Activated CD4-positive, alpha-beta T cell treated with anti-CD3 and anti-CD28 coated beads for 36 hours (primary cell): ENCODE results near the gene KLF3. TPM values are rescaled to one million over a fixed set of nuclear protein-coding genes. Genes with fewer than 3 reads are reported as not detected.

Experiments
- ATAC-seq: fragments of 200-7000 bp; cut with Tn5 transposase; one replicate; pipeline ENCODE4 v1.10.0; 2021; ENCODE audit warnings: mild to moderate bottlenecking, moderate library complexity
- CTCF ChIA-PET: fragments of 350-600 bp; sonication (Branson Sonifier 250); formaldehyde crosslinking; loops from one replicate; lab custom pipeline; 2021; ENCODE audit warnings: antibody characterized with exemption; lab: Charles Lee
- POLR2A ChIA-PET: fragments of 350-600 bp; sonication (Branson Sonifier 250); formaldehyde crosslinking; loops from one replicate; lab custom pipeline; 2021; ENCODE audit warnings: antibody characterized with exemption, inconsistent platforms; lab: Charles Lee
- DNase-seq: peaks from one replicate; pipeline ENCODE4 v3.0.0-alpha.2; 2020
- H3K27ac Mint-ChIP-seq: one replicate; pipeline ENCODE4 v1.8.0; 2021; ENCODE audit warnings: mixed read lengths
- H3K27me3 Mint-ChIP-seq: one replicate; pipeline ENCODE4 v1.8.0; 2021; ENCODE audit warnings: mixed read lengths
- H3K36me3 Mint-ChIP-seq: one replicate; pipeline ENCODE4 v1.8.0; 2021; ENCODE audit warnings: low read depth, mixed read lengths
- H3K4me1 Mint-ChIP-seq: one replicate; pipeline ENCODE4 v1.8.0; 2021; ENCODE audit warnings: mixed read lengths
- H3K4me3 Mint-ChIP-seq: one replicate; pipeline ENCODE4 v1.8.0; 2021; ENCODE audit warnings: mild to moderate bottlenecking, moderate library complexity, mixed read lengths
- H3K9me3 Mint-ChIP-seq: one replicate; pipeline ENCODE4 v1.8.0; 2021; ENCODE audit warnings: low read depth, mixed read lengths
- intact Hi-C, 2 experiments: fragments of 100-400 bp; cut with DNase I in 1 of 2; cut with micrococcal nuclease in 1 of 2; formaldehyde crosslinking; loops; one replicate each; pipeline versions ENCODE4 v1.14.2 to v1.15.1; 2022 to 2024; cut with DNase I, micrococcal nuclease
- total RNA-seq, 2 experiments: library from RNA; stranded (reverse); gene quantifications; one replicate each; pipeline ENCODE4 v1.2.3, GENCODE V29; 2021

Gene KLF3
- total RNA-seq, 2 experiments from 2014 or later, result 6.1 to 6.2 TPM

- CTCF ChIA-PET, result interaction anchor here (1.3 kb wide), 1 partner anchor 21 kb away, joined by 3 read pairs; no protein-coding TSS in a partner anchor
Observed at GRCh38 chr4:38695809-38696208, 31.8 kb downstream of the KLF3 start.

GRCh38 chr4:38696697-38697096 is 32.7 kb downstream of the KLF3 start:
- Mint-ChIP-seq H3K4me3 (no peak overlapping the region), H3K9me3 (no peaks in the 10 kb centered on the region), H3K27me3 (no peaks in the 10 kb centered on the region), H3K36me3 (peaks cover 35% of the 10 kb centered on the region), H3K4me1 (peaks cover 10% of the 10 kb centered on the region), H3K27ac (no peak overlapping the region)
- DNase-seq, result no peak
- intact Hi-C loops, result loop anchor here in 1 of 2 experiments (2.0 kb wide), 1 partner anchor 40 kb away; no protein-coding TSS in a partner anchor
- ChIA-PET POLR2A (no interaction called here), CTCF (interaction anchor here (0.7 to 1.3 kb wide), 2 partner anchors 22 to 30 kb away, joined by 3 read pairs; no protein-coding TSS in a partner anchor)
- no peak for ATAC-seq

More at GRCh38 chr4:38695809-38696208, 31.8 kb downstream of the KLF3 start:
- no peaks in the 10 kb centered on the region for H3K27me3 Mint-ChIP-seq
- intact Hi-C loops, result loop anchor here in 1 of 2 experiments (2.0 kb wide), 1 partner anchor 39 kb away; no protein-coding TSS in a partner anchor
- DNase-seq (no peak), ATAC-seq (no peak)
- H3K27ac Mint-ChIP-seq, result peak overlapping the region; percentile 38
- H3K4me1 Mint-ChIP-seq, result peaks cover 10% of the 10 kb centered on the region
- H3K36me3 Mint-ChIP-seq, result peaks cover 35% of the 10 kb centered on the region
- H3K4me3 Mint-ChIP-seq, result no peak overlapping the region
- no peaks in the 10 kb centered on the region for H3K9me3 Mint-ChIP-seq
- POLR2A ChIA-PET, result no interaction called here

- DNase-seq (no peak), ATAC-seq (no peak)
- CTCF ChIA-PET, result no interaction called here
- Mint-ChIP-seq H3K36me3 (peaks cover 30% of the 10 kb centered on the region), H3K27ac (no peak overlapping the region), H3K4me1 (peaks cover 10% of the 10 kb centered on the region), H3K9me3 (no peaks in the 10 kb centered on the region), H3K27me3 (no peaks in the 10 kb centered on the region), H3K4me3 (no peak overlapping the region)
- POLR2A ChIA-PET, result no interaction called here
- intact Hi-C loops, result no loop called here
Observed at GRCh38 chr4:38698176-38698575, 34.2 kb downstream of the KLF3 start.

GRCh38 chr4:38699112-38699511 is 35.1 kb downstream of the KLF3 start:
- Mint-ChIP-seq H3K27ac (no peak overlapping the region), H3K36me3 (peaks cover 25% of the 10 kb centered on the region), H3K4me3 (no peak overlapping the region), H3K4me1 (peaks cover 4% of the 10 kb centered on the region), H3K27me3 (no peaks in the 10 kb centered on the region), H3K9me3 (no peaks in the 10 kb centered on the region)
- intact Hi-C loops, result no loop called here
- CTCF ChIA-PET, result interaction anchor here (1.0 kb wide), 1 partner anchor 337 kb away, joined by 3 read pairs; no protein-coding TSS in a partner anchor
- ATAC-seq, result no peak
- POLR2A ChIA-PET, result no interaction called here
- DNase-seq, result no peak

- H3K27ac Mint-ChIP-seq, result no peak overlapping the region
- no peak for ATAC-seq
- no peaks in the 10 kb centered on the region for H3K9me3 Mint-ChIP-seq
- H3K4me3 Mint-ChIP-seq, result no peak overlapping the region
- ChIA-PET CTCF (interaction anchor here (1.2 to 1.3 kb wide), 2 partner anchors 16 to 152 kb away, joined by 3 read pairs; no protein-coding TSS in a partner anchor), POLR2A (no interaction called here)
- DNase-seq, result no peak
- peaks cover 8% of the 10 kb centered on the region for H3K4me1 Mint-ChIP-seq
- no peaks in the 10 kb centered on the region for H3K36me3 Mint-ChIP-seq
- H3K27me3 Mint-ChIP-seq, result no peaks in the 10 kb centered on the region
- intact Hi-C loops, result no loop called here
Observed at GRCh38 chr4:38703635-38704034, 39.6 kb downstream of the KLF3 start.

GRCh38 chr4:38704622-38705154 is 40.7 kb downstream of the KLF3 start:
- ChIA-PET CTCF (interaction anchor here (0.6 to 3.0 kb wide), 3 partner anchors 13 to 524 kb away, joined by 3 to 7 read pairs (median 3); no protein-coding TSS in a partner anchor), POLR2A (no interaction called here)
- no peak overlapping the region for H3K4me3 Mint-ChIP-seq
- DNase-seq (no peak), ATAC-seq (no peak)
- H3K27me3 Mint-ChIP-seq, result no peaks in the 10 kb centered on the region
- H3K36me3 Mint-ChIP-seq, result no peaks in the 10 kb centered on the region
- H3K27ac Mint-ChIP-seq, result no peak overlapping the region
- intact Hi-C loops, result no loop called here
- no peaks in the 10 kb centered on the region for H3K9me3 Mint-ChIP-seq
- H3K4me1 Mint-ChIP-seq, result peaks cover 8% of the 10 kb centered on the region

- intact Hi-C loops, result no loop called here
- CTCF ChIA-PET, result interaction anchor here (1.1 to 3.0 kb wide), 2 partner anchors 504 to 526 kb away, joined by 3 to 7 read pairs; no protein-coding TSS in a partner anchor
- H3K4me3 Mint-ChIP-seq, result no peak overlapping the region
- H3K27ac Mint-ChIP-seq, result no peak overlapping the region
- DNase-seq (no peak), ATAC-seq (no peak)
- H3K36me3 Mint-ChIP-seq, result no peaks in the 10 kb centered on the region
- no peaks in the 10 kb centered on the region for H3K9me3 Mint-ChIP-seq
- POLR2A ChIA-PET, result no interaction called here
- H3K27me3 Mint-ChIP-seq, result no peaks in the 10 kb centered on the region
- H3K4me1 Mint-ChIP-seq, result peaks cover 8% of the 10 kb centered on the region
Observed at GRCh38 chr4:38706301-38706700, 42.3 kb downstream of the KLF3 start.

GRCh38 chr4:38710053-38710452 is 46.1 kb downstream of the KLF3 start:
- intact Hi-C loops, result no loop called here
- Mint-ChIP-seq H3K36me3 (peaks cover 5% of the 10 kb centered on the region), H3K9me3 (peaks cover 6% of the 10 kb centered on the region), H3K4me1 (peaks cover 8% of the 10 kb centered on the region), H3K27me3 (peaks cover 2% of the 10 kb centered on the region), H3K4me3 (no peak overlapping the region), H3K27ac (no peak overlapping the region)
- ChIA-PET CTCF (no interaction called here), POLR2A (no interaction called here)
- DNase-seq, result no peak
- ATAC-seq, result no peak

- Mint-ChIP-seq H3K4me1 (peaks cover 8% of the 10 kb centered on the region), H3K4me3 (no peak overlapping the region), H3K27me3 (peaks cover 2% of the 10 kb centered on the region), H3K27ac (no peak overlapping the region), H3K36me3 (peaks cover 5% of the 10 kb centered on the region), H3K9me3 (peaks cover 6% of the 10 kb centered on the region)
- DNase-seq (no peak), ATAC-seq (no peak)
- ChIA-PET CTCF (interaction anchor here (1.0 kb wide), 1 partner anchor 18 kb away, joined by 3 read pairs; no protein-coding TSS in a partner anchor), POLR2A (no interaction called here)
- intact Hi-C loops, result no loop called here
Observed at GRCh38 chr4:38711066-38711465, 47.1 kb downstream of the KLF3 start.

GRCh38 chr4:38715050-38715449 is 51.1 kb downstream of the KLF3 start:
- no peak for ATAC-seq
- intact Hi-C loops, result no loop called here
- Mint-ChIP-seq H3K9me3 (peaks cover 6% of the 10 kb centered on the region), H3K27me3 (peaks cover 2% of the 10 kb centered on the region), H3K4me1 (no peaks in the 10 kb centered on the region), H3K36me3 (peaks cover 5% of the 10 kb centered on the region), H3K4me3 (no peak overlapping the region), H3K27ac (no peak overlapping the region)
- ChIA-PET CTCF (interaction anchor here (1.6 kb wide), 1 partner anchor 17 kb away, joined by 3 read pairs; no protein-coding TSS in a partner anchor), POLR2A (no interaction called here)
- DNase-seq, result no peak

GRCh38 chr4:38716256-38716655 is 52.3 kb downstream of the KLF3 start:
- no peak for DNase-seq
- H3K27ac Mint-ChIP-seq, result no peak overlapping the region
- ATAC-seq, result no peak
- peaks cover 6% of the 10 kb centered on the region for H3K9me3 Mint-ChIP-seq
- H3K27me3 Mint-ChIP-seq, result peaks cover 2% of the 10 kb centered on the region
- no peak overlapping the region for H3K4me3 Mint-ChIP-seq
- ChIA-PET POLR2A (no interaction called here), CTCF (interaction anchor here (0.6 to 1.6 kb wide), 2 partner anchors 16 to 268 kb away, joined by 3 to 4 read pairs; no protein-coding TSS in a partner anchor)
- intact Hi-C loops, result no loop called here
- no peaks in the 10 kb centered on the region for H3K4me1 Mint-ChIP-seq
- peaks cover 5% of the 10 kb centered on the region for H3K36me3 Mint-ChIP-seq

GRCh38 chr4:38717604-38718003 is 53.6 kb downstream of the KLF3 start:
- Mint-ChIP-seq H3K9me3 (peaks cover 2% of the 10 kb centered on the region), H3K27ac (no peak overlapping the region), H3K27me3 (no peaks in the 10 kb centered on the region), H3K4me1 (no peaks in the 10 kb centered on the region), H3K36me3 (peaks cover 2% of the 10 kb centered on the region), H3K4me3 (no peak overlapping the region)
- ChIA-PET POLR2A (no interaction called here), CTCF (interaction anchor here (0.7 kb wide), 1 partner anchor 13 kb away, joined by 3 read pairs; no protein-coding TSS in a partner anchor)
- ATAC-seq (no peak), DNase-seq (no peak)
- intact Hi-C loops, result no loop called here
